Keratinocyte (primary cell): ENCODE results near the gene SWSAP1. TPM values are rescaled to one million over a fixed set of nuclear protein-coding genes. Genes with fewer than 3 reads are reported as not detected.
A peak's percentile ranks its signal among the peaks of the same experiment; 100 is the strongest.

Experiments
- DNase-seq: peaks from one replicate; pipeline ENCODE4 v3.0.0-alpha.2; 2011; ENCODE audit warnings: low read depth, missing footprints, low spot score
- FAIRE-seq: peaks from 2 replicates; lab custom pipeline; 2011; peaks lifted over from hg19 to GRCh38; lab: Jason Lieb, UNC
- H2AFZ ChIP-seq: 2 replicates; pipeline ENCODE4 v1.6.0; 2012; ENCODE audit warnings: low read length, control low read depth, inconsistent platforms; ENCODE audit not compliant: control insufficient read depth
- H3K27ac ChIP-seq: 2 replicates; pipeline ENCODE4 v1.5.1; 2011; ENCODE audit warnings: low read length; ENCODE audit not compliant: control insufficient read depth, insufficient read depth
- H3K27me3 ChIP-seq: 3 replicates; pipeline ENCODE4 v1.6.0; 2011; ENCODE audit warnings: low read length; ENCODE audit not compliant: control insufficient read depth, insufficient read depth; ENCODE audit errors: extremely low read depth
- H3K36me3 ChIP-seq, 2 experiments: 2 replicates in 1 of 2; 3 replicates in 1 of 2; pipeline ENCODE4 v1.5.1; 2011; ENCODE audit warnings: low read length in 2 of 2, mild to moderate bottlenecking in 1 of 2; ENCODE audit not compliant: control insufficient read depth in 2 of 2, insufficient read depth in 2 of 2; ENCODE audit errors: extremely low read depth in 1 of 2
- H3K4me1 ChIP-seq: 3 replicates; pipeline ENCODE4 v1.5.1; 2011; ENCODE audit warnings: low read length; ENCODE audit not compliant: control insufficient read depth, insufficient read depth; ENCODE audit errors: extremely low read depth
- H3K4me2 ChIP-seq: 3 replicates; pipeline ENCODE4 v1.6.0; 2011; ENCODE audit warnings: low read depth, low read length; ENCODE audit not compliant: control insufficient read depth, insufficient read depth; ENCODE audit errors: extremely low read depth
- H3K4me3 ChIP-seq, 3 experiments: fragments of 200-600 bp in 1 of 3; sonication (generic) in 1 of 3; 2 replicates in 2 of 3; 3 replicates in 1 of 3; pipeline ENCODE4 v1.5.1; 2011 to 2016; ENCODE audit warnings: low read length in 3 of 3, mild to moderate bottlenecking in 3 of 3, control low read depth in 2 of 3, inconsistent platforms in 1 of 3, low read depth in 1 of 3, mixed read lengths in 1 of 3, mixed run types in 1 of 3, moderate library complexity in 1 of 3; ENCODE audit not compliant: control insufficient read depth in 2 of 3, insufficient read depth in 2 of 3; ENCODE audit errors: extremely low read depth in 1 of 3
- H3K79me2 ChIP-seq: 2 replicates; pipeline ENCODE4 v1.6.0; 2012; ENCODE audit warnings: low read length; ENCODE audit not compliant: control insufficient read depth, insufficient read depth
- H3K9ac ChIP-seq: 3 replicates; pipeline ENCODE4 v1.6.0; 2011; ENCODE audit warnings: low read length; ENCODE audit not compliant: control insufficient read depth, insufficient read depth; ENCODE audit errors: extremely low read depth
- H3K9me1 ChIP-seq: 3 replicates; pipeline ENCODE4 v1.6.0; 2011; ENCODE audit warnings: low read length; ENCODE audit not compliant: control insufficient read depth, insufficient read depth; ENCODE audit errors: extremely low read depth
- H3K9me3 ChIP-seq: 2 replicates; pipeline ENCODE4 v1.5.1; 2012; ENCODE audit warnings: low read depth, low read length; ENCODE audit not compliant: control insufficient read depth
- H4K20me1 ChIP-seq: 3 replicates; pipeline ENCODE4 v1.6.0; 2011; ENCODE audit warnings: low read length; ENCODE audit not compliant: control insufficient read depth, insufficient read depth; ENCODE audit errors: extremely low read depth
- EZH2 ChIP-seq: IDR thresholded peaks from one replicate; pipeline ENCODE4 v1.6.1; 2012; ENCODE audit warnings: inconsistent platforms, mild to moderate bottlenecking, low read length, moderate library complexity
- dilution Hi-C: fragments of 300-500 bp; cut with MboI; formaldehyde crosslinking; loops from one replicate; pipeline ENCODE4 v1.7.0; 2020; ENCODE audit warnings: low sequenced_read_pairs; ENCODE audit not compliant: extremely low pct_ligation_motif_present
- polyA minus RNA-seq, 3 experiments: library from RNA; depleted of rRNA, polyadenylated mRNA; stranded (reverse); fragments of >200 nt; gene quantifications; 1 replicate in 1 of 3; 2 replicates in 1 of 3; 3 replicates in 1 of 3; pipeline ENCODE4 v1.2.3, GENCODE V29; 2011
- polyA plus RNA-seq, 5 experiments: library from polyadenylated mRNA; depleted of rRNA in 3 of 5; stranded (reverse) in 3 of 5; stranded (forward) in 1 of 5; unstranded in 1 of 5; fragments of >200 nt; gene quantifications; 1 replicate in 1 of 5; 2 replicates in 3 of 5; 3 replicates in 1 of 5; pipeline versions ENCODE4 v1.2.1 to v1.2.3, GENCODE V29; 2011 to 2012; ENCODE audit warnings: missing spikeins in 2 of 5, low read depth in 1 of 5, low replicate concordance in 1 of 5
- TF ChIP-seq, protein P1 (sequence below), 3 experiments: IDR thresholded peaks in 1 of 3; conservative IDR thresholded peaks in 1 of 3; optimal IDR thresholded peaks in 1 of 3; 2 replicates in 2 of 3; 3 replicates in 1 of 3; pipeline versions ENCODE3 to v1.5.1; 2011; ENCODE audit warnings: low read length in 3 of 3, mild to moderate bottlenecking in 3 of 3, moderate library complexity in 2 of 3, control low read depth in 1 of 3, inconsistent platforms in 1 of 3; ENCODE audit not compliant: insufficient read depth in 2 of 3; ENCODE audit errors: extremely low read depth in 1 of 3

The SWSAP1 gene, protein sequence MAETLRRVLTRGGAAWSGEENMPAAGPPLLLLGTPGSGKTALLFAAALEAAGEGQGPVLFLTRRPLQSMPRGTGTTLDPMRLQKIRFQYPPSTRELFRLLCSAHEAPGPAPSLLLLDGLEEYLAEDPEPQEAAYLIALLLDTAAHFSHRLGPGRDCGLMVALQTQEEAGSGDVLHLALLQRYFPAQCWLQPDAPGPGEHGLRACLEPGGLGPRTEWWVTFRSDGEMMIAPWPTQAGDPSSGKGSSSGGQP
- 2.1 to 2.5 TPM (median 2.2 TPM) in 3 replicates for polyA plus RNA-seq
- polyA plus RNA-seq (2011; ENCODE audit: low read depth): 0.62 TPM
- 1.4 and 2.0 TPM in 2 replicates for polyA plus RNA-seq (2011; cell fraction: cytosol; rRNA removed)
- polyA plus RNA-seq (2011; cell fraction: nucleus; rRNA removed): 2.1 and 2.3 TPM in 2 replicates
- 2.1 and 3.2 TPM in 2 replicates for polyA plus RNA-seq (2012; ENCODE audit: low replicate concordance)
- 0.77 to 1.4 TPM (median 1.1 TPM) in 3 replicates for polyA minus RNA-seq
- not detected for polyA minus RNA-seq (2011; cell fraction: cytosol; rRNA and poly(A)+ RNA removed)
- polyA minus RNA-seq (2011; cell fraction: nucleus; rRNA and poly(A)+ RNA removed): 0.53 and 0.54 TPM in 2 replicates

DNA sequence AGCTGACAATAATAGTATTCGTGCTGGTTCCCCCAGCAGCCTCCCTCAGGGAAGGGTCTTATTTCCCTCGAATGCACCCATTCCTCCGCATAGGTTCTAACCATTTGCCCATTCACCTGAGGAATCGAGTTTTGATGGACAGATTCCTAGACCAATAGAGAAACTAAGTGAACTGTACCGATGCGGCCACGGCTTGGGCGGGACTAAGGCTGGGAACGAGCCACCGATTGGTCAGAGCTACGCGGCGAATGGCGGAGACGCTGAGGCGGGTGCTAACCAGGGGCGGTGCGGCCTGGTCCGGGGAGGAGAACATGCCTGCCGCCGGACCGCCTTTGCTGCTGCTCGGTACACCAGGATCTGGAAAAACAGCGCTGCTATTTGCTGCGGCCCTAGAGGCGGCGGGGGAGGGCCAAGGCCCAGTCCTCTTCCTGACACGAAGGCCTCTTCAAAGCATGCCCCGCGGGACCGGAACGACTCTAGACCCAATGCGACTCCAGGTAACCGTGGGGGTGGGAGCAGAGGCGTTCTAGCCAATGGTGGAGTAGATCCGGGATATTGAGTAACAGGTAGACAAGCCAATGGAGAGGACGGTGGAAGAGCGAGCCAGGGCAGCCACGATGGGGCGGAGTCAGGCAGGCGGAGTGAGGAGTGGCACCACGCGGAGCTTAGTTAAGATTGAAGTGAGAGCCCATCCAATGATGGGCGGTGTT, at the start of gene SWSAP1:
TSS of gene SWSAP1 (plus strand) at position 234 of the 710 bp plus-strand sequence. CDS start at position 249, 15 bp downstream.
- Histone ChIP-seq H4K20me1 (no peaks in the 10 kb centered on the region), H3K36me3 (no peaks in the 10 kb centered on the region), H3K79me2 (peaks cover 4% of the 10 kb centered on the region), H3K9me3 (no peaks in the 10 kb centered on the region), H3K27ac (peak within 1 kb of the TSS; percentile 94), H3K27me3 (no peaks in the 10 kb centered on the region), H3K9me1 (peaks cover 7% of the 10 kb centered on the region), H3K9ac (peak within 1 kb of the TSS; percentile 94), H3K4me3 (peak within 1 kb of the TSS; percentile 64 to 82 (median 81)), H3K4me2 (peak within 1 kb of the TSS; percentile 88), H3K4me1 (peaks cover 35% of the 10 kb centered on the region), H2AFZ (peak within 1 kb of the TSS; percentile 87)
- FAIRE-seq: peak; percentile 83
- dilution Hi-C loops: no loop called here
- DNase-seq: peak; percentile 96
- TF ChIP-seq, protein P1, sequence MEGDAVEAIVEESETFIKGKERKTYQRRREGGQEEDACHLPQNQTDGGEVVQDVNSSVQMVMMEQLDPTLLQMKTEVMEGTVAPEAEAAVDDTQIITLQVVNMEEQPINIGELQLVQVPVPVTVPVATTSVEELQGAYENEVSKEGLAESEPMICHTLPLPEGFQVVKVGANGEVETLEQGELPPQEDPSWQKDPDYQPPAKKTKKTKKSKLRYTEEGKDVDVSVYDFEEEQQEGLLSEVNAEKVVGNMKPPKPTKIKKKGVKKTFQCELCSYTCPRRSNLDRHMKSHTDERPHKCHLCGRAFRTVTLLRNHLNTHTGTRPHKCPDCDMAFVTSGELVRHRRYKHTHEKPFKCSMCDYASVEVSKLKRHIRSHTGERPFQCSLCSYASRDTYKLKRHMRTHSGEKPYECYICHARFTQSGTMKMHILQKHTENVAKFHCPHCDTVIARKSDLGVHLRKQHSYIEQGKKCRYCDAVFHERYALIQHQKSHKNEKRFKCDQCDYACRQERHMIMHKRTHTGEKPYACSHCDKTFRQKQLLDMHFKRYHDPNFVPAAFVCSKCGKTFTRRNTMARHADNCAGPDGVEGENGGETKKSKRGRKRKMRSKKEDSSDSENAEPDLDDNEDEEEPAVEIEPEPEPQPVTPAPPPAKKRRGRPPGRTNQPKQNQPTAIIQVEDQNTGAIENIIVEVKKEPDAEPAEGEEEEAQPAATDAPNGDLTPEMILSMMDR (optimal IDR thresholded peaks at IDR 0.05 in 1 of 3, IDR thresholded peaks at IDR 0.05 in 1 of 3, conservative IDR thresholded peaks at IDR 0.05 in 1 of 3; ENCODE audit: extremely low read depth in 1 of 3, insufficient read depth in 2 of 3, low read length in 3 of 3): no peak
- no peak for TF ChIP-seq EZH2

DNA sequence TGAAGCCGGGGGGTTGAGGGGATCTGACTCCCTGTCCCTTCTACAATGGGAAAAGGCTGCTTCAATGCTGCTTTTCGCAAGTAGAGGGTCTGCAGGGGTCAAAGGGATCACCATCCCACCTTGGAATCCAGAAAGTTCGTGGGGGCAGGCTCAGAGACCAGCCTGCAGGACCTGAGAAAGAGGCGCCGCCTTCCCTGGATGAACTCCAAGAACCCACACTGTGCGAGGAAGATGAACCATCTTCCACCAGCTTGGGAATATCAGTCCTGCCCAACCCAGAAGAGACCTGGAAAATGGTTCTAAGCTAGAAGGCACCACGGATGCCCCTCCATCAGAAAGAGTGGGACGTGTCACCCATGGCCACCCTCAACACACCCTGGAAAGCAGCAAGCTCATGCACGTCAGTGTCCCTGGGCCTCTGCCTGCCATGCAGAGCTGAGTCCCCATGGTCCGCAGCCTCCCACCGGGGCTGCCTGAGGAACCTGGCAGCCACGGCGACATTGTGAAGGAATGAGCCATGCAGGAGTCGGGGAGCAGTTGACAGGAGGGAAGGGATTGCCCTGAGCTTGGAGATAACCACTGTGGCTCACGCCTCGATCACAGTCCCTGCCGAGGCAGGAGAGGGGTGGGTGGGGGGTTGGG, 49.6 kb upstream of the SWSAP1 start:
- peak overlapping the region in 1 of 3 experiments; percentile 36 for H3K4me3 ChIP-seq
- DNase-seq: no peak
- H3K9ac ChIP-seq: no peak overlapping the region
- dilution Hi-C loops: no loop called here
- H3K79me2 ChIP-seq: no peaks in the 10 kb centered on the region
- H3K4me2 ChIP-seq: peak overlapping the region; percentile 61
- H3K4me1 ChIP-seq: peaks cover 16% of the 10 kb centered on the region
- H3K27ac ChIP-seq: peak overlapping the region; percentile 10
- peaks cover 5% of the 10 kb centered on the region for H3K9me1 ChIP-seq
- TF ChIP-seq EZH2: no peak
- TF ChIP-seq, protein P1 (optimal IDR thresholded peaks at IDR 0.05 in 1 of 3, IDR thresholded peaks at IDR 0.05 in 1 of 3, conservative IDR thresholded peaks at IDR 0.05 in 1 of 3; ENCODE audit: extremely low read depth in 1 of 3, insufficient read depth in 2 of 3, low read length in 3 of 3): no peak
- H3K9me3 ChIP-seq: no peaks in the 10 kb centered on the region
- H2AFZ ChIP-seq: no peak overlapping the region
- no peak for FAIRE-seq
- H3K27me3 ChIP-seq: no peaks in the 10 kb centered on the region
- H4K20me1 ChIP-seq: no peaks in the 10 kb centered on the region
- H3K36me3 ChIP-seq: peaks cover 1 to 15% of the 10 kb centered on the region in 2 experiments
